RKO (cell line): Measurements from ENCODE around the gene AIG1.
"Not testable (repeated sequence)": the region's sequence is repeated elsewhere in the genome, so short reads cannot be mapped to it uniquely, and the experiment has no call there.

Source experiments
- DNase-seq: peaks from one replicate; pipeline ENCODE4 v3.0.0-alpha.2; 2016; ENCODE audit warnings: low spot score

AIG1 gene

DNA sequence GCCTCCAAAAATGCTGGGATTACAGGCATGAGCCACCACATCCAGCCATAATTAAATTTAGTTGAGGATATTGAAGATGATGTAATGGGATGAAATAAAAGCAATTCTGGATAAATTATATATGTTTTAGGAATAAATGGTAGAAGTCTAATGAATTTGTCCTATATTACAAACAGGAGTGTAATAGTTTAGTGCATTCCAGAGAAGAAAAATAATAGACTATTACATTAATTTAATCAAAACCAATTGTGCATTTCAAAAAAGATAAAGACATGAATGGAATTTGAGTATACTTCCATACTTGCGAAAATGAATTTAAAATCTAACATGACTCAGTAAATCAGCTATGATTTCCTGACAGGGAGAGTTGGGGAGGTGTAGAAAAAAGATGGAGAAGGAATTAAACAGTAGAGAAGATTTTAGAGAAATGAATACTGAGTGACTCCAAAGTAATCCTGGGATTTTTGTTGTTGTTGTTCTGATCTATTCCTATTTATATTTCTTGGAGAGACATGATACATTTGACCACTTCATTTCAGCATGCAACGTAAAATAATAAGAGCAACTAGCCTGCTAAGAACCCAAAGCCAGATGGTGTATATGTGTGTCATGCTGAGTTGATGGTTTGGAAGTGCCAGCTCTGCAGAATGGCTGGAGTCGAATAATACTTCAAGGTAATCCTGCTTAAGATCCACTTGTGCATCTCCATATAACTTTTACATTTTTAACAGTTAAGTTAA is 67.4 kb downstream of the AIG1 start:
- no peak for DNase-seq

DNA sequence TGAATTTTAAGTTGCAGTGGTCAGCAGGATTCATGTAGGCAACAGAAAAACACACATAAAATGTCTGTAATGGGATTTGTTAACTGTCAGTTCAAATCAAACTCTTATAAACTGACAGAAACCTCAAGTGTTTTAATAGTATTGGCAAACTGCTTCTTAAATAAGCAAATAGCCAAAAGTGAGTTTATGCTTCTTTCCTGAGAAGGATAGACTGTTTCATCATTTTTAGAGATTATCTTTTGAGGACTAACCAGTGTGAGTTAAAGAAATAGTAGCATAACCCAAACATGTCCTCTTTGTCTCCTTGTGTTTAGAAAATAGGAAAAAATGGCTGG is 68.0 kb downstream of the AIG1 start:
- DNase-seq: no peak

- no peak for DNase-seq
Observed at GRCh38 chr6:143130928-143131327, 70.2 kb downstream of the AIG1 start.

DNA sequence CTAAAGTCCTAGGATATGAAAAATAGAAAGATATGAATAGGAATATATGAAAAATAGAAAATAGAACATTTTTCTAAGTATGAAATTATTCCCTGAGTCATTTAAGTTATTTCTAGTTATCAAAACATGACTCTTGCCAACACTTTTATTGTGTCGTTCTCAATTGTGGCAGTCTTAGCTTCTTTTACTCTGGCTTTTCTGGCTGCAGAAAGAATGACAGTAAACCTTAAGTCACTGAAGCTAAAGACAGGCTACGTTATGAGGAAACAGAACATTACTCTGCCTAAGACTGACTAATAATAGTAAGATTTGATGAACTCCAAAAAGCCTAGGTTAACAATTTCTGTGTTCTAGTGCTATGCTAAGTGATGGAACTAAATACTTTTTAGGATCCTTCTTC is 74.6 kb downstream of the AIG1 start:
- no peak for DNase-seq

DNA sequence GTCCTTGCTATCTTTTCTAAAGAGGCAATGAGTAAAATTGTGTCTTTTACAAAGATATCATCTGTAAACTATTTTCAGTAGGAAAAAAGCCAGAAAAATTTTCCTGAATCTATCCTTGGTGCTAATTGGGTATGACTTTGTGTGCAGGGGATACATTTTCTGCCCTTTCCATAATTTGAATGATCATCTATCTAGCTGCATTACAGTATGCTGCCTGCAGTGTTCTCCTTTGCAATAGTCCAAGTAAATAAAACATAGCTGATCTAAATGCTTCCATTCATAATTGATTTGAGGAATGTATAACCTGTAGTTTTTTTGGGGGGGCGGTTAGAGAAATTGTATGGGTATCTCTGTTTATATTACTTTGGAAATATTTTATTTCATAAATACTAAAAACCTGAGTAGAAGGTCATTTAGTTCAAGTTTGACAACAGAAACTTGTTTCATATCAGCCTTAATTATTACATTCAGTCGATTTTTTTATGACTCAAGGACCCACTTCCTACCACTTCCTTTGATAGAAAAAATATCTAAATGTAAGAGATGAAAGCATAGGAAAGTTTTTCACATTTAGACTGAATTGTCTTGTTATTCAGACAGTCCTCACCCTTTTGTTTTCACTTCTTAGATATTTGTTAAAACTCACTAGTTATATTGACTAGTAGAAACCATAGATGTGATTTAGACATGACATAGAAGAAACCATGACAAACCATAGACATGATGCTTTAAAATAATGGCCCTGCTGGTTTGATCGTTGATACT is 75.3 kb downstream of the AIG1 start:
- no peak for DNase-seq

DNA sequence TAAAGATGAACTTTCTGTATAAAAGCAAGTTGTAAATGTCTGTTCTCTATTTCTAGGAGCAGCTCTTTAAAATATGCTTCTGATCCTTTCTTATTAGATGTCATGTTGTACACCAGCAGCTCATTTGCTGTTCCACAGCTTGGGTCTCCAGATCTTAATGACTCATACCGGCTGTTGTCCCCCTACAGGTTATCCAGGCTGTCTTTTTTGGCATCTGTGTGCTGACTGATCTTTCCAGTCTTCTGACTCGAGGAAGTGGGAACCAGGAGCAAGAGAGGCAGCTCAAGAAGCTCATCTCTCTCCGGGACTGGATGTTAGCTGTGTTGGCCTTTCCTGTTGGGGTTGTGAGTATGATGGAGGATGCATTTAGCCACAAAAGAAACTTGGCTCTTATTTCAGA is 76.0 kb downstream of the AIG1 start:
- no peak for DNase-seq

- DNase-seq: no peak
Observed at GRCh38 chr6:143139239-143139784, 78.6 kb downstream of the AIG1 start.

- DNase-seq: not testable (repeated sequence)
Observed at GRCh38 chr6:143139884-143140283, 79.2 kb downstream of the AIG1 start.

- DNase-seq: no peak
Observed at GRCh38 chr6:143140767-143141166, 80.1 kb downstream of the AIG1 start.

GRCh38 chr6:143141442-143141841 is 80.8 kb downstream of the AIG1 start:
- no peak for DNase-seq

DNA sequence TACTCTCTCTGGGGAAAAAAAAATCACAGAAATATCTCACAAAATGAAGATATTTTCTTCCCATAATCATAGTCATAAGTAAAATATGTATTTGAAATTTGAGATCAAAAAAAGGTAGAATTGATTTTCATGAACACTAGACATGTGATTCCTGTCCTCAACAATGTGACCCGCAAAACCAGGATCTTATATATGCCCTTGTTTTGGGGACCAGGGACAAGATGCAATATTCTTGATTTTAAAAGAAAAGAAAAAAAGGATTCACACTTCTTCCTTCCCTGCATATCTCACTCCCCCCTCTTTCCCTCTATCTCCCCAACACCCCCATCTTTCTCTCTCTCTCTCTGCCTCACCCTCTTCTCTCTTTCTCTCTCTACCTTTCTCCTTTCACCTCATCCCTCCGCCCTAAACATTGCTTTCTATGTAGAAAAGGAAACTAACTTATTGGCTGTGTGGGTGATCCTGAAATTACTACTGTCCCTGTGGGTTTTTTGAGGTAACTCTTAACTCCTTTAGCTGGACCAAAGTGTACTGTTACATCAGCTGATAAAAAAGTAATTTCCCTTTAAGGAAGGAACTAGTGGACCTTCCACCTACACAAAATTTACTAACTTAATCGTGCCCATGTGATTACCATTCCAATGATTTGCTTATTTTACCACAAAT is 85.6 kb downstream of the AIG1 start:
- no peak for DNase-seq

DNA sequence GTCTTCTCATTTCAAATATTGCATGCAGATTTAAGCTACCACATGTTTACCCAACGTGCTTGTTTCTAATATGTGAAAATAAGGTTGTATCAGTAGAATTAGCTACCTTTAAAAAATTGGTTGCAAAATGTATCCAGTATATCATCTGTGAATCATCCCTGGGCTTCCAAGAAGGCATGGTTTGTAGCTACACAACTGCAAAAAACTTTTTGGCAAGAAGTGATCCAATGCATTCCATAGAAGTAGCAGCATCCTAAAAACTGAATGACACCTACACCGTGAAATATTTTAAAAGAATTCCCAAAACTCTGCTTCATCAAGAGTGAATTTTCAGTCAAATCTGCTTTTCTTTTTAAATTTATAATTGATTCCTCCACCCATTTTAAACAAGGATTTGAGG is 89.1 kb downstream of the AIG1 start:
- DNase-seq: no peak

DNA sequence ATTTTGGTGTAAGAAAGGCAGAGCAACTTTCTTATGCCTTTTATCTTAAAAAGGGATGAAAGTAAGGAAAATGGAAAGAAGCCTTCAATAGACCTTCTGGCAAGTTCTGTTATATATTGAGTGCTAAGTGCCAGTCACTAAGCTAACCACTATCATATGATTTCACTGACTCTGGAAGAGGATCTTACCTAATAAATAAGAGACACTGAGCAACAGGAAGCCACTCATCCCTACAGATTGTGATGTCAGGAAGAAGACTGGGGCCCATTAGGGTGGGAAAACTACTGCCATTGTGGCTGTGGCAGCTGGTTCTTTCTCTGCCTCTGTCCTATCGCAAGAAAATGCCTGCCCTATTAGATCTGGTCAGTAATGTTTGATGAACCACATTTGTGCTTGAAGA is 89.6 kb downstream of the AIG1 start:
- no peak for DNase-seq

GRCh38 chr6:143151381-143151780 is 90.7 kb downstream of the AIG1 start:
- DNase-seq: no peak

DNA sequence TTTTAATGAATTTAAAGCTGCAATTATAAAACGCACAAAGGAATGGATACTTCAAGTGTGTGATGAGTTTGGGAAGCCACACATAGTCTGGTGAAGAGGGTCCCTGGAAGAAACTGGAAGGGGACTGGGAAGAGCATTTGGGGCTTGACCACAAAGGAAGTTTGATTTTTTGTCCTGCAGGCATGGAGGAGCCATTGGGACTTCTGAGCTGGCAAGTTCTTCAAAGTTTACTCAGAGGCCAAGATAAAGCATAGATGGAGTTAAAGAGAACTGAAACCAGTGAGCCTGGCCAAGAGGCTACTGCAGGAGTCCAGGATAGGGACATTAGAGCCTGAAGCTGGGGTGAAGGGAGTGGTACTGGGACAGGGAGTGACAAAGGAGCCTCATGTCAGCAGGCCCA is 95.0 kb downstream of the AIG1 start:
- DNase-seq: no peak

DNA sequence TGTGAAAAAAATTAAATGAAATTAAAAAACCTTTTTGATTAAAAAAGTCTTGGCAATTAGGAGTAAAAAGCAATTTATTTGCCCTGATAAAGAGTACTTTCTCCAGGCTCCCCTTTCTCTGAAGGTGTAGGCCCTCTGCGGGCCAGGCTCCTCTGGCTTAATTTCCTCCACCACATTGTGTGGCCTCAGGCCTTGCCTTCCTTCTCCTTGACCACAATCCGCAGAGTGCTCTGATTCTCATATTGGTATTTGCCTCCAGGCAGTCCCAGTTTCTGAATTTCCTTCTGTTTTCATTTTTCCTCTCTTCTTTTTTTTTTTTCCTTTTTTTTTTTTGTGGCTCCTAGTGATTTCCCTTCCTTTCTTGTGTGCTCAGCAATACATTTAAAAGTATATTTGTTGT is 96.4 kb downstream of the AIG1 start:
- no peak for DNase-seq

DNA sequence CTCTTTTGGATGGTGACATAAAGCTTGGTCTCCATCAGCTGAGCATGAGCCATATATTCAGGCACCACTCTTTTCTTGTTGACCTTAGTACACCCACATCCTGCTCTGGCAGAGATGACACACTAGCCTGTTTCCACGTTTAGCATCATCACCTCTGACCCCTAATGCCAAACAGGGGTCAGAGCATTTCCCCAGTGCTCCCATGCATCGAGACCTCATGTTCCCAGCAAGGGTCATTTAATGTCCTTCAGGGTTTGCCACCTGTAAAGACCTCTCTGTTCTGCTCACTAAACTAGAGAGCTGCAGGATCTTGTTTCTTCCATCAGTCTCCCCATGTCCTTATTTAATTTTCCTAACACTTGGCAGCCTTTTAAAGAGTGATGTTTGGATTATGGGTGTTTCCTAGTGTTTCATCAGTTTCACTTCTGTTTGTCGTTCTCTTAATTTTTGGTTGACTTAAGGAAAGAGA is 97.5 kb downstream of the AIG1 start:
- DNase-seq: no peak

- no peak for DNase-seq
Observed at GRCh38 chr6:143159001-143159400, 98.3 kb downstream of the AIG1 start.

DNA sequence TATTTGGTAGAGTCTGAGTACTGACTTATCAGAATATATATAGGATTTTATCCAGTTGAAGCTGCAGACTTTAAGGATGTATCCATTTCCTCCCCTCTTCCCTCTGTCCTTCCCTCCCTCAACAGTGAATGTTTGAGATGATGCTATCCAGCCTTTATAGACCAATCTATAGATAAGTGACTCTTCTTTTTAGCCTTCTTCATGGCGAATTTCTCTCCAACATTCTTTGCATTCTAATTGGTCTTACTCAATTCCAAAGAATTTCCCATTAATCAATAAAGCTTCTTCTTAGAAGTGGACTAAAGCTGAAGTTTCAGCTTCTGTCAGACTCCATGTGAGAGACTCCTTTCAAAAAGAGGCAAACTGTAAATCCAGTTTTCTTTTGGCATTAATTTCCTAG is 99.3 kb downstream of the AIG1 start:
- DNase-seq: no peak

GRCh38 chr6:143160439-143161220 is 99.9 kb downstream of the AIG1 start:
- no peak for DNase-seq

DNA sequence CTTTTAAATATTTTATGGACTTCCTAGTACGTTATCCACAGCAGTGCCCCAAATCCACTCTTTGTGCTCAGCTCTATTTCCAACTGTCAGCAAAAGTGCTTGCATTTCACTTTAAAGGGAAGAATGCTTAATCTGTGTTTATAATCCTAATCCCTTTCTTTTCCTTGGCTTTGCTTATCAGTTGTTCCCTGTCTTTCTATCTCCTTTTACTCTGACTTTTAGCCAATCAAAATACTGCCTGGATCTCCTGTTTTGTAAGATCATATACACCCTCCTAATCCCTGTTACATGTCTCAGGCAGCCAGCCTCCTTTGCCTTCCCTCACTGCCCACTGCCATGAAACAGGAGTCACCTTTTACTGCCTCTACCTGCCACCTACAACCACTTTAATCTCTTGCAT is 102.9 kb downstream of the AIG1 start:
- DNase-seq: no peak

- no peak for DNase-seq
Observed at GRCh38 chr6:143164565-143165105, 103.9 kb downstream of the AIG1 start.
